Measurements from ENCODE around the gene RNF182. TPM values are rescaled to one million over a fixed set of nuclear protein-coding genes. Genes with fewer than 3 reads are reported as not detected.
"Not testable (repeated sequence)": the region's sequence is repeated elsewhere in the genome, so short reads cannot be mapped to it uniquely, and the experiment has no call there.

RNF182 gene
- polyA plus RNA-seq, 3 donors, result 3.0 to 4.7 (median 3.2) TPM

GRCh38 chr6:13941902-13942301 is 17.1 kb downstream of the RNF182 start:
- DNase-seq (ENCODE audit: extremely low read depth in 1 of 11, low read depth in 9 of 11, low spot score in 4 of 11), result no peak

GRCh38 chr6:13943943-13944342 is 19.2 kb downstream of the RNF182 start:
- DNase-seq (ENCODE audit: extremely low read depth in 1 of 11, low read depth in 9 of 11, low spot score in 4 of 11), result no peak

- no peak for DNase-seq (ENCODE audit: extremely low read depth in 1 of 11, low read depth in 9 of 11, low spot score in 4 of 11)
Measured at GRCh38 chr6:13946506-13946905, 21.8 kb downstream of the RNF182 start.

GRCh38 chr6:13947611-13948178 is 22.9 kb downstream of the RNF182 start:
- no peak for DNase-seq (ENCODE audit: extremely low read depth in 1 of 11, low read depth in 9 of 11, low spot score in 4 of 11)

- no peak for DNase-seq (ENCODE audit: extremely low read depth in 1 of 11, low read depth in 9 of 11, low spot score in 4 of 11)
Measured at GRCh38 chr6:13952101-13952500, 27.3 kb downstream of the RNF182 start.

- no peak for DNase-seq (ENCODE audit: extremely low read depth in 1 of 11, low read depth in 9 of 11, low spot score in 4 of 11)
Measured at GRCh38 chr6:13953061-13953705, 28.4 kb downstream of the RNF182 start.

GRCh38 chr6:13965582-13966127 is 40.9 kb downstream of the RNF182 start:
- DNase-seq (ENCODE audit: extremely low read depth in 1 of 11, low read depth in 9 of 11, low spot score in 4 of 11), result no peak

- DNase-seq (ENCODE audit: extremely low read depth in 1 of 11, low read depth in 9 of 11, low spot score in 4 of 11), result no peak
Measured at GRCh38 chr6:13971303-13971702, 46.6 kb downstream of the RNF182 start.

- not testable (repeated sequence) for DNase-seq (ENCODE audit: extremely low read depth in 1 of 11, low read depth in 9 of 11, low spot score in 4 of 11)
Measured at GRCh38 chr6:13972602-13973001, 47.9 kb downstream of the RNF182 start.

- DNase-seq (ENCODE audit: extremely low read depth in 1 of 11, low read depth in 9 of 11, low spot score in 4 of 11), result not testable (repeated sequence)
Measured at GRCh38 chr6:13973422-13973821, 48.7 kb downstream of the RNF182 start.

- no peak for DNase-seq (ENCODE audit: extremely low read depth in 1 of 11, low read depth in 9 of 11, low spot score in 4 of 11)
Measured at GRCh38 chr6:13978102-13978640, 53.4 kb downstream of the RNF182 start.

- no peak for DNase-seq (ENCODE audit: extremely low read depth in 1 of 11, low read depth in 9 of 11, low spot score in 4 of 11)
Measured at GRCh38 chr6:13978787-13979186, 54.0 kb downstream of the RNF182 start.

- no peak for DNase-seq (ENCODE audit: extremely low read depth in 1 of 11, low read depth in 9 of 11, low spot score in 4 of 11)
Measured at GRCh38 chr6:13979284-13980171, 54.8 kb downstream of the RNF182 start.

GRCh38 chr6:13980534-13980933 is 55.8 kb downstream of the RNF182 start:
- no peak for DNase-seq (ENCODE audit: extremely low read depth in 1 of 11, low read depth in 9 of 11, low spot score in 4 of 11)

- no peak for DNase-seq (ENCODE audit: extremely low read depth in 1 of 11, low read depth in 9 of 11, low spot score in 4 of 11)
Measured at GRCh38 chr6:13985663-13986325, 61.0 kb downstream of the RNF182 start.

GRCh38 chr6:13986700-13987399 is 62.1 kb downstream of the RNF182 start:
- DNase-seq (ENCODE audit: extremely low read depth in 1 of 11, low read depth in 9 of 11, low spot score in 4 of 11), result no peak

- no peak for DNase-seq (ENCODE audit: extremely low read depth in 1 of 11, low read depth in 9 of 11, low spot score in 4 of 11)
Measured at GRCh38 chr6:13987400-13987865, 62.7 kb downstream of the RNF182 start.

- no peak for DNase-seq (ENCODE audit: extremely low read depth in 1 of 11, low read depth in 9 of 11, low spot score in 4 of 11)
Measured at GRCh38 chr6:13988049-13988738, 63.4 kb downstream of the RNF182 start.

All from renal cortex interstitium (tissue), 11 donors.